ENCODE data around the gene ABCA12.

The ABCA12 gene

GRCh38 chr2:215063526-215063925, 74.9 kb downstream of the ABCA12 start:
- TF ChIP-seq, protein P1, sequence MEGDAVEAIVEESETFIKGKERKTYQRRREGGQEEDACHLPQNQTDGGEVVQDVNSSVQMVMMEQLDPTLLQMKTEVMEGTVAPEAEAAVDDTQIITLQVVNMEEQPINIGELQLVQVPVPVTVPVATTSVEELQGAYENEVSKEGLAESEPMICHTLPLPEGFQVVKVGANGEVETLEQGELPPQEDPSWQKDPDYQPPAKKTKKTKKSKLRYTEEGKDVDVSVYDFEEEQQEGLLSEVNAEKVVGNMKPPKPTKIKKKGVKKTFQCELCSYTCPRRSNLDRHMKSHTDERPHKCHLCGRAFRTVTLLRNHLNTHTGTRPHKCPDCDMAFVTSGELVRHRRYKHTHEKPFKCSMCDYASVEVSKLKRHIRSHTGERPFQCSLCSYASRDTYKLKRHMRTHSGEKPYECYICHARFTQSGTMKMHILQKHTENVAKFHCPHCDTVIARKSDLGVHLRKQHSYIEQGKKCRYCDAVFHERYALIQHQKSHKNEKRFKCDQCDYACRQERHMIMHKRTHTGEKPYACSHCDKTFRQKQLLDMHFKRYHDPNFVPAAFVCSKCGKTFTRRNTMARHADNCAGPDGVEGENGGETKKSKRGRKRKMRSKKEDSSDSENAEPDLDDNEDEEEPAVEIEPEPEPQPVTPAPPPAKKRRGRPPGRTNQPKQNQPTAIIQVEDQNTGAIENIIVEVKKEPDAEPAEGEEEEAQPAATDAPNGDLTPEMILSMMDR (conservative IDR thresholded peaks at IDR 0.05): no peak
- no peak for TF ChIP-seq ZFX (IDR thresholded peaks at IDR 0.05)

GRCh38 chr2:215060861-215061536, 77.4 kb downstream of the ABCA12 start:
- H3K27ac ChIP-seq: no peak overlapping the region
- TF ChIP-seq ZFX (IDR thresholded peaks at IDR 0.05): no peak
- TF ChIP-seq, protein P1 (conservative IDR thresholded peaks at IDR 0.05): no peak

More at GRCh38 chr2:215063526-215063925, 74.9 kb downstream of the ABCA12 start:
- no peak overlapping the region for H3K27ac ChIP-seq

DNA sequence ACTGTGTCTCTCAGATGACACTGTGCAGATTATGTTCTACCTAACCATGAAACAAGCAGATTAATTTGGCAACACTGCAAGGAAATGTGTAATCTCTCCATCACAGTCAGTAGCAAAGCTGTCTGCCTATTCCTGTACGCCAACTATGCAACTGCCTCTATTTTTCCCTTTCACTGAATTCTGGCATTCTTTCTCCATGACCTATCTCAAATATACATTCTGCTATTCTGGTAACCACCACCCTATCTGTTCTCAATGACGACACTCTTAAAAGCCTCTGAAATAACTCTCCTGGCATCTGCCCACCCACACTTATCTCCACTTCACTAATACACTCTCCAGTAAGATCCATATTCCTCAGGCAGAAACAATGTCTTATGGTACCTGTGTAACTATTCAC, 78.7 kb downstream of the ABCA12 start:
- no peak for TF ChIP-seq ZFX (IDR thresholded peaks at IDR 0.05)
- TF ChIP-seq, protein P1 (conservative IDR thresholded peaks at IDR 0.05): no peak
- H3K27ac ChIP-seq: no peak overlapping the region

DNA sequence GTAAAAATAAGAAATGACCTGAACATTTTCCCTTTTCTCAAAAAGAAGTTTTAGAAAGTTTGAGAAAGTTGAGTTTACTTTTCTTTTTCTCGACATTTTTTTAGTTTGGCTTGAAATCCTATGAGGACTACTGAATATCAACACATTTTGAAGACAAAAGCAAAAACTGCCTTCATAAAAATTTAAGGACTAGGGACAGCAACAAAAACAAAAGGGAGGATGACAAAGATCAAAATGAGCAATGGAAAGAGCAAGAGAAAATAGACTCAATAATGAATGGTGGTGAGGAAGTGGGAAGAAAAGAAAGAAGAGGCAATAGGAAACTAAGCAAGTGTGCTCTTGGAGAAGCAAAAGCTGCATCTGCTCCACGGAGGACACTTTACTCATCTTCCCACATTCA, 82.5 kb downstream of the ABCA12 start:
- no peak overlapping the region for H3K27ac ChIP-seq

GRCh38 chr2:215052810-215053209, 85.6 kb downstream of the ABCA12 start:
- H3K27ac ChIP-seq: no peak overlapping the region
- TF ChIP-seq, protein P1 (conservative IDR thresholded peaks at IDR 0.05): no peak
- TF ChIP-seq ZFX (IDR thresholded peaks at IDR 0.05): no peak

More for the DNA sequence above, 82.5 kb downstream of the ABCA12 start:
- TF ChIP-seq, protein P1 (conservative IDR thresholded peaks at IDR 0.05): no peak
- no peak for TF ChIP-seq ZFX (IDR thresholded peaks at IDR 0.05)

GRCh38 chr2:215052404-215052803, 86.0 kb downstream of the ABCA12 start:
- TF ChIP-seq ZFX (IDR thresholded peaks at IDR 0.05): no peak
- TF ChIP-seq, protein P1 (conservative IDR thresholded peaks at IDR 0.05): no peak
- H3K27ac ChIP-seq: no peak overlapping the region

DNA sequence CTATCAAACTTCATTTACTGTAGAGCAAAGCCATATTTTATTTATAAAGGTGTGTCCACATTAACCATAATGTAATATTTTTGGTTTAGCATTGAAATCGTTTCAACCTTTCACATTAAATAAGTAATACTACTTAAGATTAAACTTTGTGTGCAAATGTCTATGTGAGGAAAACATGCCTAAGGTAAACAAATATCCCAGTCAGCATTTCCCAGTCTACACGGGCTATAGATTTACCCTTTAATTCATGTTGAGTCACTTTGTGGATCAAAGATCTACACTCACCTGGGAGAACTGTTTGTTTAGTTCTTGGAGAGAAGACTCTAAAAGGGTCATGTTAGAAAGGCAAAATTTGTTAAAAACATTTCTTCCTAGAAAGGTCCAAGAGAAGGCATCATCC, 89.1 kb downstream of the ABCA12 start:
- H3K27ac ChIP-seq: no peak overlapping the region
- TF ChIP-seq ZFX (IDR thresholded peaks at IDR 0.05): no peak
- TF ChIP-seq, protein P1 (conservative IDR thresholded peaks at IDR 0.05): no peak

All from C4-2B (cell line).